ENCODE measurements around the gene CA12.

DNA sequence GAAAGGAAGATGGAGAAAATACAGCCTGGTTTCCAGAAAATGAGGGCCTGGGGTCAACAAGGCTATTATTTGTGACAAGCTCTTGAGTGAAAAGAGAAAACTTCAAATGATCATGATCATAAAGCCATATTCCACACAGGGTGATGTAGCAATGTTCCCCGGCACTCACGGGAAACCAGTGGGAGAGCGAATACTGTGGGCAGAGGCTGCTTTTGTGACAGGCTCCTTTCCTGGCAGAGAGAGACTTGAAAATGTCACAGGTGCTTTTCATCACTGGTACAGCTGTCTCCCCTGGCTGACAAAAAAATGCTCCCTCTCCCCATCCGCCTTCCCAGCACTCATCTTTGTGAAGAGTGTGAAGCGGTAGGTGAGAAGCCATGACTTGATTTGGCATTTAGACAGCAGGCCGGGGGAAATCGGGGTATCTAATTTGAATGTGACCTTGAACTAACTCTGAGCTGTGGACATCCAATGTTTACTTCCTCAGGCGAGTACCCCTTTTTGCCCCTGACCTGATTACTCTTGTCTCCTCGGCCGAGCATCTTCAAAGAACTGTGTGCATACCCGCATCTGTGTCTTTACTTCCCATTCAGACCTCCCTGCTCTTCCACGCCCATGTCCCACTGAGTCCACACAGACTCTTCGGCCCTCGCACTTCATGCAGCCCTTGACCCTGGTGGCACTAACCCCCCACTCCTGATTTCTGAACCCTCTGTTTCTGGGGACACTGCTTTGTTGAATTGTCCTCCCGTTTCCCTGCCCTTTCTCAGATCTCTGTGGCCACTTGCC lies 23.2 kb downstream of the CA12 start:
- TF ChIP-seq, protein P1, sequence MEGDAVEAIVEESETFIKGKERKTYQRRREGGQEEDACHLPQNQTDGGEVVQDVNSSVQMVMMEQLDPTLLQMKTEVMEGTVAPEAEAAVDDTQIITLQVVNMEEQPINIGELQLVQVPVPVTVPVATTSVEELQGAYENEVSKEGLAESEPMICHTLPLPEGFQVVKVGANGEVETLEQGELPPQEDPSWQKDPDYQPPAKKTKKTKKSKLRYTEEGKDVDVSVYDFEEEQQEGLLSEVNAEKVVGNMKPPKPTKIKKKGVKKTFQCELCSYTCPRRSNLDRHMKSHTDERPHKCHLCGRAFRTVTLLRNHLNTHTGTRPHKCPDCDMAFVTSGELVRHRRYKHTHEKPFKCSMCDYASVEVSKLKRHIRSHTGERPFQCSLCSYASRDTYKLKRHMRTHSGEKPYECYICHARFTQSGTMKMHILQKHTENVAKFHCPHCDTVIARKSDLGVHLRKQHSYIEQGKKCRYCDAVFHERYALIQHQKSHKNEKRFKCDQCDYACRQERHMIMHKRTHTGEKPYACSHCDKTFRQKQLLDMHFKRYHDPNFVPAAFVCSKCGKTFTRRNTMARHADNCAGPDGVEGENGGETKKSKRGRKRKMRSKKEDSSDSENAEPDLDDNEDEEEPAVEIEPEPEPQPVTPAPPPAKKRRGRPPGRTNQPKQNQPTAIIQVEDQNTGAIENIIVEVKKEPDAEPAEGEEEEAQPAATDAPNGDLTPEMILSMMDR (IDR thresholded peaks at IDR 0.05) = no peak
- TF ChIP-seq EP300 (IDR thresholded peaks at IDR 0.05) = no peak

Measured in upper lobe of left lung (tissue), 4 donors.